Osteoblast (primary cell): ENCODE results near the gene PKHD1. TPM values are rescaled to one million over a fixed set of nuclear protein-coding genes. Genes with fewer than 3 reads are reported as not detected.

ENCODE experiments used
- DNase-seq: peaks from one replicate; pipeline ENCODE4 v3.0.0; 2011; ENCODE audit warnings: low spot score, mixed read lengths; ENCODE audit not compliant: insufficient read length; ENCODE audit errors: missing footprints
- H2AFZ ChIP-seq: 2 replicates; pipeline ENCODE4 v1.6.0; 2011; ENCODE audit warnings: mild to moderate bottlenecking, low read length
- H3K27ac ChIP-seq: 2 replicates; pipeline ENCODE4 v1.5.1; 2011; ENCODE audit warnings: mild to moderate bottlenecking, low read depth, low read length, moderate library complexity
- H3K27me3 ChIP-seq: 2 replicates; pipeline ENCODE4 v1.6.0; 2012; ENCODE audit warnings: mild to moderate bottlenecking, control low read depth, inconsistent platforms, low read length, moderate library complexity; ENCODE audit not compliant: insufficient read depth
- H3K36me3 ChIP-seq: 2 replicates; pipeline ENCODE4 v1.5.1; 2011; ENCODE audit warnings: mild to moderate bottlenecking, low read length, control low read depth, moderate library complexity; ENCODE audit not compliant: insufficient read depth
- H3K4me1 ChIP-seq: 2 replicates; pipeline ENCODE4 v1.5.1; 2011; ENCODE audit warnings: mild to moderate bottlenecking, low read length, control low read depth, moderate library complexity; ENCODE audit not compliant: insufficient read depth
- H3K4me2 ChIP-seq: 2 replicates; pipeline ENCODE4 v1.6.0; 2011; ENCODE audit warnings: mild to moderate bottlenecking, low read length; ENCODE audit not compliant: insufficient read depth
- H3K4me3 ChIP-seq: fragments of 200-600 bp; sonication (generic); 3 replicates; pipeline ENCODE4 v1.5.1; 2012; ENCODE audit warnings: mild to moderate bottlenecking, low read length, inconsistent platforms; ENCODE audit not compliant: insufficient read depth
- H3K79me2 ChIP-seq: 2 replicates; pipeline ENCODE4 v1.6.0; 2012; ENCODE audit warnings: mild to moderate bottlenecking, low read length, control low read depth, inconsistent platforms; ENCODE audit not compliant: insufficient read depth
- H3K9me3 ChIP-seq: 2 replicates; pipeline ENCODE4 v1.5.1; 2011; ENCODE audit warnings: low read depth, low read length, control low read depth
- H4K20me1 ChIP-seq: 2 replicates; pipeline ENCODE4 v1.6.0; 2012; ENCODE audit warnings: mild to moderate bottlenecking, low read length, control low read depth; ENCODE audit not compliant: insufficient read depth
- total RNA-seq: library from RNA; depleted of rRNA; stranded (reverse); fragments of >200 nt; gene quantifications from 2 replicates; pipeline ENCODE4 v1.2.3, GENCODE V29; 2012
- TF ChIP-seq, protein P1 (sequence below): IDR thresholded peaks from 2 replicates; pipeline ENCODE4 v1.5.1; 2011; ENCODE audit warnings: mild to moderate bottlenecking, low read depth, low read length, moderate library complexity; ENCODE audit errors: extremely low read depth

Gene PKHD1
- total RNA-seq, 1 donor, result not detected

DNA sequence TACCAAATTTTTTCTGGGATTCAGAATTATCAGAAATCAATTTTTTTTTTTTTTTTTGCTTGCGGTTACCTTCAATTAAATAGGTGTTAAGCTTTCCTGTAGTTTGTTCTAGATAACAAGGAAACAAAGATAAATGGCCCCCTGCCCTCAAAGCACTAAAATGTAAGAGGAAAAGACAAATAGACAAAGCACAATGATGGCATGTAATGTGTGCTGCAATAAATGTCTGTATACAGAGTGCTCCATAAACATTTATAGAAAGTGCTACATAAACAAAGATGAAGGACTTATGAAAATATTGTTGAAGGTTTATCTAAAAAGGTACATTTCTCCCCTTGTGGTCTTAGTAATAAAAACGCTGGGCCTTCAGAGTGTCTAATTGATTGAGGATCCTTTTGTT is 384.6 kb downstream of the PKHD1 start:
- Histone ChIP-seq H3K4me2 (no peak overlapping the region), H4K20me1 (no peaks in the 10 kb centered on the region), H3K27ac (no peak overlapping the region), H3K4me1 (no peaks in the 10 kb centered on the region), H3K79me2 (no peaks in the 10 kb centered on the region), H3K27me3 (no peaks in the 10 kb centered on the region), H3K36me3 (no peaks in the 10 kb centered on the region), H3K9me3 (no peaks in the 10 kb centered on the region), H3K4me3 (no peak overlapping the region), H2AFZ (no peak overlapping the region)
- TF ChIP-seq, protein P1, sequence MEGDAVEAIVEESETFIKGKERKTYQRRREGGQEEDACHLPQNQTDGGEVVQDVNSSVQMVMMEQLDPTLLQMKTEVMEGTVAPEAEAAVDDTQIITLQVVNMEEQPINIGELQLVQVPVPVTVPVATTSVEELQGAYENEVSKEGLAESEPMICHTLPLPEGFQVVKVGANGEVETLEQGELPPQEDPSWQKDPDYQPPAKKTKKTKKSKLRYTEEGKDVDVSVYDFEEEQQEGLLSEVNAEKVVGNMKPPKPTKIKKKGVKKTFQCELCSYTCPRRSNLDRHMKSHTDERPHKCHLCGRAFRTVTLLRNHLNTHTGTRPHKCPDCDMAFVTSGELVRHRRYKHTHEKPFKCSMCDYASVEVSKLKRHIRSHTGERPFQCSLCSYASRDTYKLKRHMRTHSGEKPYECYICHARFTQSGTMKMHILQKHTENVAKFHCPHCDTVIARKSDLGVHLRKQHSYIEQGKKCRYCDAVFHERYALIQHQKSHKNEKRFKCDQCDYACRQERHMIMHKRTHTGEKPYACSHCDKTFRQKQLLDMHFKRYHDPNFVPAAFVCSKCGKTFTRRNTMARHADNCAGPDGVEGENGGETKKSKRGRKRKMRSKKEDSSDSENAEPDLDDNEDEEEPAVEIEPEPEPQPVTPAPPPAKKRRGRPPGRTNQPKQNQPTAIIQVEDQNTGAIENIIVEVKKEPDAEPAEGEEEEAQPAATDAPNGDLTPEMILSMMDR, result no peak
- no peak for DNase-seq

GRCh38 chr6:51684603-51685002 is 402.8 kb downstream of the PKHD1 start:
- Histone ChIP-seq H3K27me3 (no peaks in the 10 kb centered on the region), H3K4me2 (no peak overlapping the region), H3K4me1 (no peaks in the 10 kb centered on the region), H2AFZ (no peak overlapping the region), H4K20me1 (no peaks in the 10 kb centered on the region), H3K27ac (no peak overlapping the region), H3K4me3 (no peak overlapping the region), H3K36me3 (no peaks in the 10 kb centered on the region), H3K79me2 (no peaks in the 10 kb centered on the region), H3K9me3 (no peaks in the 10 kb centered on the region)
- no peak for DNase-seq
- TF ChIP-seq, protein P1, result no peak

GRCh38 chr6:51684038-51684437 is 403.4 kb downstream of the PKHD1 start:
- no peak for DNase-seq
- no peak overlapping the region for H2AFZ ChIP-seq
- H3K79me2 ChIP-seq, result no peaks in the 10 kb centered on the region
- no peaks in the 10 kb centered on the region for H3K4me1 ChIP-seq
- H3K36me3 ChIP-seq, result no peaks in the 10 kb centered on the region
- no peak overlapping the region for H3K4me2 ChIP-seq
- H3K9me3 ChIP-seq, result no peaks in the 10 kb centered on the region
- no peaks in the 10 kb centered on the region for H3K27me3 ChIP-seq
- H3K27ac ChIP-seq, result no peak overlapping the region
- H4K20me1 ChIP-seq, result no peaks in the 10 kb centered on the region
- TF ChIP-seq, protein P1, result no peak
- H3K4me3 ChIP-seq, result no peak overlapping the region

GRCh38 chr6:51678905-51679620 is 408.4 kb downstream of the PKHD1 start:
- H3K27me3 ChIP-seq, result no peaks in the 10 kb centered on the region
- DNase-seq, result no peak
- no peak overlapping the region for H2AFZ ChIP-seq
- TF ChIP-seq, protein P1, result no peak
- no peak overlapping the region for H3K4me2 ChIP-seq
- no peak overlapping the region for H3K27ac ChIP-seq
- H3K9me3 ChIP-seq, result peaks cover 4% of the 10 kb centered on the region
- H3K4me1 ChIP-seq, result no peaks in the 10 kb centered on the region
- H3K4me3 ChIP-seq, result no peak overlapping the region
- no peaks in the 10 kb centered on the region for H4K20me1 ChIP-seq
- no peaks in the 10 kb centered on the region for H3K79me2 ChIP-seq
- H3K36me3 ChIP-seq, result no peaks in the 10 kb centered on the region
